Bronchial epithelial cell (primary cell): ENCODE data around the gene TEX10. TPM values are rescaled to one million over a fixed set of nuclear protein-coding genes. Genes with fewer than 3 reads are reported as not detected.

Experiments used
- DNase-seq: peaks from one replicate; pipeline ENCODE4 v3.0.0-alpha.2; 2010; ENCODE audit warnings: low read depth
- FAIRE-seq: peaks from 2 replicates; lab custom pipeline; 2011; peaks lifted over from hg19 to GRCh38; lab: Jason Lieb, UNC
- H3K27me3 ChIP-seq: 2 replicates; pipeline ENCODE4 v1.5.1; 2011; ENCODE audit warnings: low read length; ENCODE audit not compliant: control insufficient read depth, insufficient read depth
- H3K36me3 ChIP-seq: 2 replicates; pipeline ENCODE4 v1.5.1; 2011; ENCODE audit warnings: low read length; ENCODE audit not compliant: control insufficient read depth, insufficient read depth
- H3K4me3 ChIP-seq: 2 replicates; pipeline ENCODE4 v1.5.1; 2011; ENCODE audit warnings: mild to moderate bottlenecking, low read depth, low read length, control low read depth
- CTCF ChIP-seq: IDR thresholded peaks from 2 replicates; pipeline ENCODE4 v1.5.1; 2011; ENCODE audit warnings: mild to moderate bottlenecking, moderate library complexity, low read length, control low read depth, inconsistent platforms; ENCODE audit not compliant: insufficient read depth, severe bottlenecking
- total RNA-seq: library from RNA; depleted of rRNA; stranded (reverse); fragments of >200 nt; gene quantifications from 2 replicates; pipeline ENCODE4 v1.2.1, GENCODE V29; 2014

The TEX10 gene
- total RNA-seq, 1 donor from 2014 or later = 30.0 TPM

- DNase-seq = no peak
- Histone ChIP-seq H3K36me3 (peaks cover 4% of the 10 kb centered on the region), H3K4me3 (no peak overlapping the region), H3K27me3 (no peaks in the 10 kb centered on the region)
- no peak for TF ChIP-seq CTCF
- no peak for FAIRE-seq
These were observed 37.2 kb downstream of the TEX10 start for GRCh38 chr9:100315561-100315960.

GRCh38 chr9:100309992-100310391, 42.8 kb downstream of the TEX10 start:
- no peak for DNase-seq
- H3K27me3 ChIP-seq = no peaks in the 10 kb centered on the region
- H3K4me3 ChIP-seq = no peak overlapping the region
- H3K36me3 ChIP-seq = peaks cover 4% of the 10 kb centered on the region
- no peak for TF ChIP-seq CTCF
- FAIRE-seq = no peak

- no peak overlapping the region for H3K4me3 ChIP-seq
- FAIRE-seq = no peak
These were observed 43.7 kb downstream of the TEX10 start for GRCh38 chr9:100308965-100309564.

GRCh38 chr9:100307080-100307479, 45.7 kb downstream of the TEX10 start:
- DNase-seq (no peak), FAIRE-seq (no peak)
- H3K27me3 ChIP-seq = no peaks in the 10 kb centered on the region
- no peak for TF ChIP-seq CTCF
- no peak overlapping the region for H3K4me3 ChIP-seq
- H3K36me3 ChIP-seq = peaks cover 6% of the 10 kb centered on the region

More at GRCh38 chr9:100308965-100309564, 43.7 kb downstream of the TEX10 start:
- TF ChIP-seq CTCF = no peak
- no peaks in the 10 kb centered on the region for H3K27me3 ChIP-seq
- H3K36me3 ChIP-seq = peaks cover 4% of the 10 kb centered on the region
- DNase-seq = no peak

- DNase-seq (no peak), FAIRE-seq (no peak)
- TF ChIP-seq CTCF = no peak
- peaks cover 5% of the 10 kb centered on the region for H3K36me3 ChIP-seq
- no peaks in the 10 kb centered on the region for H3K27me3 ChIP-seq
- no peak overlapping the region for H3K4me3 ChIP-seq
These were observed 46.5 kb downstream of the TEX10 start for GRCh38 chr9:100306283-100306682.

- DNase-seq = no peak
- FAIRE-seq = no peak
- Histone ChIP-seq H3K36me3 (peaks cover 2% of the 10 kb centered on the region), H3K4me3 (no peak overlapping the region), H3K27me3 (no peaks in the 10 kb centered on the region)
- TF ChIP-seq CTCF = no peak
These were observed 49.0 kb downstream of the TEX10 start for GRCh38 chr9:100303747-100304146.
